Loucy (cell line): Measurements from ENCODE around the gene TMEM238.

Experiments used
- H2AFZ ChIP-seq: fragments of 200-600 bp; sonication (generic); 2 replicates; pipeline ENCODE4 v1.6.0; 2016; ENCODE audit warnings: antibody characterized with exemption, mild to moderate bottlenecking, low read length, moderate library complexity
- H3F3A ChIP-seq: fragments of 200-600 bp; 2 replicates; pipeline ENCODE4 v1.6.0; 2016; ENCODE audit warnings: antibody characterized with exemption, low read depth, mild to moderate bottlenecking
- H3K27me3 ChIP-seq: fragments of 200-600 bp; sonication (generic); 2 replicates; pipeline ENCODE4 v1.6.1; 2014; ENCODE audit warnings: low read length, mild to moderate bottlenecking; ENCODE audit not compliant: insufficient read depth, poor library complexity, severe bottlenecking
- H3K36me3 ChIP-seq: fragments of 200-600 bp; sonication (generic); 2 replicates; pipeline ENCODE4 v1.6.1; 2016; ENCODE audit warnings: low read length; ENCODE audit not compliant: insufficient read depth
- H3K4me1 ChIP-seq: fragments of 200-600 bp; sonication (generic); 2 replicates; pipeline ENCODE4 v1.5.1; 2014; ENCODE audit warnings: low read length, mild to moderate bottlenecking; ENCODE audit not compliant: insufficient read depth, poor library complexity, severe bottlenecking
- H3K4me2 ChIP-seq: fragments of 200-600 bp; sonication (generic); 2 replicates; pipeline ENCODE4 v1.6.0; 2014; ENCODE audit warnings: antibody characterized with exemption, low read length, low read depth, mild to moderate bottlenecking; ENCODE audit not compliant: poor library complexity, severe bottlenecking
- H3K4me3 ChIP-seq: fragments of 200-600 bp; sonication (generic); 2 replicates; pipeline ENCODE4 v1.5.1; 2014; ENCODE audit warnings: low read length, mild to moderate bottlenecking, mixed read lengths; ENCODE audit not compliant: poor library complexity, severe bottlenecking
- H3K79me2 ChIP-seq: fragments of 200-600 bp; sonication (generic); 2 replicates; pipeline ENCODE4 v1.6.1; 2014; ENCODE audit warnings: low read length; ENCODE audit not compliant: insufficient read depth
- H3K9ac ChIP-seq: fragments of 200-600 bp; sonication (generic); 2 replicates; pipeline ENCODE4 v1.6.0; 2014; ENCODE audit warnings: mild to moderate bottlenecking, low read depth, low read length, moderate library complexity; ENCODE audit not compliant: poor library complexity, severe bottlenecking
- H3K9me2 ChIP-seq: fragments of 200-600 bp; sonication (generic); replicated peaks from 2 replicates; pipeline ENCODE4 v1.6.1; 2016; ENCODE audit warnings: low read depth, low read length, mixed read lengths
- H3K9me3 ChIP-seq: fragments of 200-600 bp; sonication (generic); 2 replicates; pipeline ENCODE4 v1.6.1; 2014; ENCODE audit warnings: mild to moderate bottlenecking, antibody characterized with exemption, low read length, low read depth; ENCODE audit not compliant: insufficient read depth
- H4K20me1 ChIP-seq: fragments of 200-600 bp; sonication (generic); 2 replicates; pipeline ENCODE4 v1.6.0; 2014; ENCODE audit warnings: antibody characterized with exemption, low read length, mild to moderate bottlenecking; ENCODE audit not compliant: insufficient read depth, poor library complexity, severe bottlenecking
- CTCF ChIP-seq: fragments of 200-600 bp; sonication (generic); conservative IDR thresholded peaks from 2 replicates; pipeline ENCODE4 v1.5.1; 2014; ENCODE audit warnings: mild to moderate bottlenecking, antibody characterized with exemption, low read length
- EZH2phosphoT487 ChIP-seq: fragments of 200-600 bp; IDR thresholded peaks from 2 replicates; pipeline ENCODE4 v1.6.1; 2018; ENCODE audit warnings: antibody characterized with exemption, mild to moderate bottlenecking, moderate library complexity, borderline replicate concordance

Gene TMEM238

GRCh38 chr19:55362990-55363716, 20.9 kb downstream of the TMEM238 start, which contains the start of gene GARIN5B:
TSS of gene GARIN5B (minus strand) at chr19:55363260. CDS start at chr19:55363066, 194 bp downstream.
- Histone ChIP-seq H3K4me3 (no peak within 1 kb of the TSS), H2AFZ (no peak within 1 kb of the TSS), H3K9ac (no peak within 1 kb of the TSS), H3K27me3 (no peaks in the 10 kb centered on the region), H3K9me2 (no peaks in the 10 kb centered on the region), H3K4me2 (no peak within 1 kb of the TSS), H3K79me2 (no peaks in the 10 kb centered on the region), H4K20me1 (no peaks in the 10 kb centered on the region), H3K36me3 (no peaks in the 10 kb centered on the region), H3F3A (no peaks in the 10 kb centered on the region), H3K4me1 (no peaks in the 10 kb centered on the region), H3K9me3 (no peaks in the 10 kb centered on the region)
- no peak for TF ChIP-seq EZH2phosphoT487
- TF ChIP-seq CTCF = no peak

- no peak overlapping the region for H3K4me3 ChIP-seq
Measured at GRCh38 chr19:55362174-55362989, 21.7 kb downstream of the TMEM238 start.

GRCh38 chr19:55360902-55361301, 23.2 kb downstream of the TMEM238 start:
- Histone ChIP-seq H3F3A (no peaks in the 10 kb centered on the region), H3K9me2 (no peaks in the 10 kb centered on the region), H2AFZ (no peak overlapping the region), H3K79me2 (no peaks in the 10 kb centered on the region), H3K27me3 (no peaks in the 10 kb centered on the region), H3K4me1 (no peaks in the 10 kb centered on the region), H3K4me3 (no peak overlapping the region), H3K9me3 (no peaks in the 10 kb centered on the region), H3K9ac (no peak overlapping the region), H3K36me3 (no peaks in the 10 kb centered on the region), H4K20me1 (no peaks in the 10 kb centered on the region), H3K4me2 (no peak overlapping the region)
- TF ChIP-seq EZH2phosphoT487 = no peak
- TF ChIP-seq CTCF = no peak

More at GRCh38 chr19:55362174-55362989, 21.7 kb downstream of the TMEM238 start:
- no peaks in the 10 kb centered on the region for H3K9me3 ChIP-seq
- no peaks in the 10 kb centered on the region for H3K9me2 ChIP-seq
- no peak overlapping the region for H3K9ac ChIP-seq
- H2AFZ ChIP-seq = no peak overlapping the region
- TF ChIP-seq EZH2phosphoT487 = no peak
- no peak for TF ChIP-seq CTCF
- no peak overlapping the region for H3K4me2 ChIP-seq
- H3K27me3 ChIP-seq = no peaks in the 10 kb centered on the region
- no peaks in the 10 kb centered on the region for H4K20me1 ChIP-seq
- no peaks in the 10 kb centered on the region for H3K4me1 ChIP-seq
- no peaks in the 10 kb centered on the region for H3K36me3 ChIP-seq
- no peaks in the 10 kb centered on the region for H3K79me2 ChIP-seq
- H3F3A ChIP-seq = no peaks in the 10 kb centered on the region
